IPS-20b (cell line): ENCODE data around the gene CENPX.

Experiments used
- H3K27ac ChIP-seq: one replicate; pipeline ENCODE4 v1.5.1; 2013; ENCODE audit warnings: low read length
- H3K27me3 ChIP-seq: 2 replicates; pipeline ENCODE4 v1.6.1; 2013; ENCODE audit warnings: mild to moderate bottlenecking, low read length, inconsistent platforms; ENCODE audit not compliant: insufficient read depth
- H3K36me3 ChIP-seq: 2 replicates; pipeline ENCODE4 v1.6.1; 2013; ENCODE audit warnings: low read depth, mild to moderate bottlenecking, inconsistent platforms, low read length, moderate library complexity; ENCODE audit not compliant: insufficient read depth
- H3K4me1 ChIP-seq: 2 replicates; pipeline ENCODE4 v1.6.1; 2013; ENCODE audit warnings: mild to moderate bottlenecking, control low read depth, inconsistent platforms, low read length, moderate library complexity; ENCODE audit not compliant: insufficient read depth
- H3K4me3 ChIP-seq: 2 replicates; pipeline ENCODE4 v1.5.1; 2013; ENCODE audit warnings: mild to moderate bottlenecking, low read length, inconsistent platforms
- H3K9ac ChIP-seq: 2 replicates; pipeline ENCODE4 v1.6.1; 2013; ENCODE audit warnings: low read depth, mild to moderate bottlenecking, inconsistent platforms, low read length, moderate library complexity
- H3K9me3 ChIP-seq: 2 replicates; pipeline ENCODE4 v1.6.1; 2013; ENCODE audit warnings: mild to moderate bottlenecking, low read depth, low read length, inconsistent platforms; ENCODE audit not compliant: insufficient read depth

Gene CENPX

DNA sequence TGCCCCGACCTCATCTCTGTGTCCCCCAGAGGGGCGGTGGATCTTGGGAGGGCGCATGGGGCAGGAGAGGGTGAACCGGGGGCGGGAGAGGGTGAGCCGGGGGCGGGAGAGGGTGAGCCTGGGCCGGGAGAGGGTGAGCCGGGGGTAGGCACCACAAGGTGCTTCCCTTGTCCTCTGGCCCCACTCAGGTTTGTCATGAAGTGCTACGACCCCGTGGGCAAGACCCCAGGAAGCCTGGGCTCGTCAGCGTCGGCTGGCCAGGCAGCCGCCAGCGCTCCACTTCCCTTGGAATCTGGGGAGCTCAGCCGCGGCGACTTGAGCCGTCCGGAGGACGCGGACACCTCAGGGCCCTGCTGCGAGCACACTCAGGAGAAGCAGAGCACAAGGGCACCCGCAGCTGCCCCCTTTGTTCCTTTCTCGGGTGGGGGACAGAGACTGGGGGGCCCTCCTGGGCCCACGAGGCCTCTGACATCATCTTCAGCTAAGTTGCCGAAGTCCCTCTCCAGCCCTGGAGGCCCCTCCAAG is 26.4 kb downstream of the CENPX start:
- Histone ChIP-seq H3K27ac (no peak overlapping the region), H3K9me3 (no peaks in the 10 kb centered on the region), H3K36me3 (peaks cover 3% of the 10 kb centered on the region; the same call in 1 of the 2 replicates), H3K27me3 (no peaks in the 10 kb centered on the region), H3K9ac (no peak overlapping the region), H3K4me3 (no peak overlapping the region), H3K4me1 (peaks cover 5% of the 10 kb centered on the region; the same call in 1 of the 2 replicates)

DNA sequence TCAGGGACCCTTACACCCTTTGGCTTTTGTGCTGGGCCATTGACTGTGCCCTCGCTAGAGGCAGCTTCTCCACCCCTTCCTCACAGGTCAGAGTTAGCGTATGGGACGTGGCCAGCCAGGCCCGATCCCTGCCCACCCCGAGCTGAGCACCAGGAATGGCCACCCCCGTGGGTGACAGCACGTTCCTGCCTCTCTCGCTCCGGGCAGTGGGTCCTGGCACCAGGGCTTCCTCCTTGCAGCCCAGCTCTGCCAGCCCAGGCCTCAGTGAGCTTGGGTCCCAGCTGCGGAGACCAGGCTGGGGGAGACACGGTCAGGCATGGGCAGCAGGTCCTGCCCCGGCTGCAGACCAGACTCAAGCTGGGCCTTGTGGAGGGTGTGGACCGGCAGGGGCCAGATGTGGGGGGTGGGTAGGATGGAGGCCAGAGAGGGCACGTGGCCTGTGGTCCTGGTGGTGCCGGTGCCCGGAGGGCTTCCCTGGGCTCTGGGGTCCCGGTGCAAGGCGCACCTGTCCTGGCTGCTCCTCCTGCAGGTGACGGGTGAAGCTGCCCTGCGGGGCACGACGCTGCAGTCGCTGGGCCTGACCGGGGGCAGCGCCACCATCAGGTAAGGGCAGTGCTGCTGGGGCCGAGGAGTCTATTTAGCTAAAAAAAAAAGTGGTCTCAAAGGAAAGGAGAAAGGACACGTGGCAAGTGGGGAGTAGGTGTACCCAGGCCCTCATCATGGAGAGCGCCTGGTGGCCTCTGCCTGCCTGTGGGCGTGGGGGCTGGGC is 27.0 kb downstream of the CENPX start:
- peaks cover 3% of the 10 kb centered on the region; the same call in 1 of the 2 replicates for H3K36me3 ChIP-seq
- H3K27me3 ChIP-seq: no peaks in the 10 kb centered on the region
- no peaks in the 10 kb centered on the region for H3K9me3 ChIP-seq
- H3K4me1 ChIP-seq: peaks cover 5% of the 10 kb centered on the region; the same call in 1 of the 2 replicates
- no peak overlapping the region for H3K9ac ChIP-seq
- no peak overlapping the region for H3K4me3 ChIP-seq
- no peak overlapping the region for H3K27ac ChIP-seq

DNA sequence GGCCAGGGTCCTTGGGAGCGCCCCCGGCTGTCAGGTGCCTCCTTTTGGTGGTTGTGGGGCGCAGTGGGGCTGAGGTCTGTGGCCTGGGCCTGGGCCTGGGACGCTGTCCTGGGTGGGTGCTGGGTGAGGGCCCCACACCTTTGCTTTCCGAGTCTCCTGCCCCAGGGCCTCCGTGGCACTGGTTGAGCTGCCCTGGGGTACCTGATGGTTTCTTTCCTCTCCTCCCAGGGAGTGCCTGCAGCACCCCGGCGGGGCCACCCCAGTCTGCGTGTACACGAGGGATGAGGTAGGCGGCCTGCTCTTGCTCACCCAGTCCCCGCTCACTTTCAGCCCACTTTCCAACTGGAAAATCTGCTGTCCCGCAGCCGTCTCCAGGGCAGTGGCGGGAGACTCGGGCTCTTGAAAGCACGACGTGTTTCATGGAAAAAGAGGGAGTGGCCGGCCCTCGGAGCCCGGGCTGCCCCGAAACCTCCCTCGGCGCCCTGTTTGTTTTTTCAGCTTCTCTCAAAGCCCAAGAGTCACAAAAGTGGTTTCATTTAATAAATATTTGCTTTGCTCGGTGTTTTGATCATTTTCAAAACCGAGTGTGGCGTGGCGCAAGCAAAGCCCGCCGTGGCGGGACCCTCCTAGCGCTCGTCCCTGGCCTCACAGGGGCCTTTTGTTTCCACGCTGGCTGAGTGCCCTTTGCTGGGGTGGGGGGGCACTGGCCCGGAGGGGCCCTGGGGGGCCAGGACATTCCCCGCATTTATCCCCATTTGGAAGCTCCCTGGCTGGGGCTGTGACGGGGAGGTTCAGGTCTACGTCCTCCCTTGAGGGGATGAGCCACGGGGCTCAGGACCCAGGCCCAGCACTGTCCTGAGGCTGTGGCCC is 27.9 kb downstream of the CENPX start:
- Histone ChIP-seq H3K9ac (no peak overlapping the region), H3K27me3 (no peaks in the 10 kb centered on the region), H3K36me3 (peaks cover 3% of the 10 kb centered on the region; the same call in 1 of the 2 replicates), H3K9me3 (no peaks in the 10 kb centered on the region), H3K4me1 (peaks cover 5% of the 10 kb centered on the region; the same call in 1 of the 2 replicates), H3K27ac (no peak overlapping the region), H3K4me3 (no peak overlapping the region)

DNA sequence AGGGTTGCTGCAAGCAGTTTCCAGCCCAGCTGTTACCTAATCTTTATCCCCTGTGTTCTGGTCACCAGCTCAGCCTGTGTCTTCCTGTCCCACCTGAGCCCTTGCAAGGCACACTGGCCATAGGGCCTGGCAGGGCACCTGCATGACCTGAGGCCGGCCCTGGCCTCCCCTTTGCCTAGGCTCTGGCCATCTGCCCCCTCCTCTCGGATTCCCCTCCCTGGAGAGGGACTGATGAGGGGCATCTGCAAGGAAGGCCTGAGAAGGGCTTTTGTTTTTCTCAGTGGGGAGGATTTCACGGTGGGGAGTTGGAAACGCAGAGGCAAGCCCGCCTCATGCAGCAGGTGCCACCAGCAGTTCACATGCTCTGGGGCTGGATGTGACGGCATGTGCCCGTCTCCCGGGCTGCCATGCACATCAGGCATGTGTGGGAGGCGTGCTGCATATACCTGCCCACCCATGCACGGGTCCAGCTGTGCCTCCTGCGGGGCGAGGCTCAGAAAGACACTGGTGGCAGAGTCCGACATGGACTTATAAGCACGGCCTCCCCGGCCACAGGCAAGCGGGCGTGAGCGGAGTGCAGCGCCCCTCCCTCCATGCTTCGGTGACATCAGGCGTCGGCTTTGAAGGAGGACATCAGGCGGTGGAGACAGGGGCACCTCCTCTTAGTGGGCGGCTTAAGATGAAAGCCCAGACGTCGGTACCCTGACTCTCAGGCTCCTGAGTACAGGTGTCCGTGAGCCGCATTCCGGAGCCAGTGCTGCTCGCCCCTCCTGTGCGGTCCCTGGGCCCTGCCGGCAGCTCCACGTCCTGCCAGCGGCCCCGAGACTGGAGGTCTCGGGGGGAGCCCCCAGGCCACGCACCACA is 28.7 kb downstream of the CENPX start:
- H3K4me1 ChIP-seq: peaks cover 5% of the 10 kb centered on the region; the same call in 1 of the 2 replicates

GRCh38 chr17:81992306-81993102 is 30.2 kb downstream of the CENPX start:
- H3K9ac ChIP-seq: peak overlapping the region; percentile 39; the same call in 1 of the 2 replicates
- H3K4me1 ChIP-seq: peaks cover 5% of the 10 kb centered on the region; the same call in 1 of the 2 replicates
- no peaks in the 10 kb centered on the region for H3K36me3 ChIP-seq
- no peak overlapping the region for H3K4me3 ChIP-seq
- H3K27ac ChIP-seq: no peak overlapping the region
- no peaks in the 10 kb centered on the region for H3K27me3 ChIP-seq
- no peaks in the 10 kb centered on the region for H3K9me3 ChIP-seq

More for the DNA sequence above, 28.7 kb downstream of the CENPX start:
- Histone ChIP-seq H3K27ac (no peak overlapping the region), H3K4me3 (no peak overlapping the region), H3K36me3 (peaks cover 3% of the 10 kb centered on the region; the same call in 1 of the 2 replicates), H3K27me3 (no peaks in the 10 kb centered on the region), H3K9ac (no peak overlapping the region), H3K9me3 (no peaks in the 10 kb centered on the region)

DNA sequence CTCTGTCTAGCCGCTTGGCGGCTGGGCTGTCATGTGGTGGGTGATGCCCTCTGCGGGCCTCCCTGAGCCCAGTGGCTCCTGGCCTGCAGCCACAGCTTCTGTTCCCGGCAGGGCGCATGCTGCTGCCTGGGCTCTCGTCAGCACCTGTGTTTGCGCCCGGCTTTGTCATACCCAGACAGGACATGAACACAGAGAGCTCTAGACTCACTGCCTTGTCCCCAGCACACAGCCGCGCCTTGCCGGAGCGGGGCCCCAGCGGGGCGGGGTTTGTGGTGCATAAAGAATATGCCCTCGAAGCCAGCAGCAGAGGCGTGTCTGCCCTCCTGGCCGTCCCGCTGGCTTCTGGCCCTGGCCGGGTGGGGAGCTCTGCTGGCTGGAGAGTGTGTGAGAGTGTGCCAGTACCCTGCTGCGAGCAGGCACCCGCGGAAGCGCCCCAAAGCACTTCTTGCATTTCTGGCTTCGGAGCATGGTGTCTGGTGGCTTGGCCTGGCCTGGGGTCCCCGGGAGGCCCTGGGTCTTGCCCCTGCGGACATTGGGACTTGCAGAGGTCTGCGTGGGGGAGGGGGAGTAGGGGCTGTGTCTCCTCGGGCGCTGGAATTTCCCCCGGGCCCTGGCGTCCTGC is 30.9 kb downstream of the CENPX start:
- Histone ChIP-seq H3K27me3 (no peaks in the 10 kb centered on the region), H3K4me1 (peaks cover 5% of the 10 kb centered on the region; the same call in 1 of the 2 replicates), H3K9me3 (no peaks in the 10 kb centered on the region), H3K27ac (no peak overlapping the region), H3K4me3 (no peak overlapping the region), H3K9ac (peak overlapping the region; percentile 39; the same call in 1 of the 2 replicates), H3K36me3 (0 out of 2 replicates have a peak, but pooled peaks cover under 1% of the 10 kb centered on the region)

DNA sequence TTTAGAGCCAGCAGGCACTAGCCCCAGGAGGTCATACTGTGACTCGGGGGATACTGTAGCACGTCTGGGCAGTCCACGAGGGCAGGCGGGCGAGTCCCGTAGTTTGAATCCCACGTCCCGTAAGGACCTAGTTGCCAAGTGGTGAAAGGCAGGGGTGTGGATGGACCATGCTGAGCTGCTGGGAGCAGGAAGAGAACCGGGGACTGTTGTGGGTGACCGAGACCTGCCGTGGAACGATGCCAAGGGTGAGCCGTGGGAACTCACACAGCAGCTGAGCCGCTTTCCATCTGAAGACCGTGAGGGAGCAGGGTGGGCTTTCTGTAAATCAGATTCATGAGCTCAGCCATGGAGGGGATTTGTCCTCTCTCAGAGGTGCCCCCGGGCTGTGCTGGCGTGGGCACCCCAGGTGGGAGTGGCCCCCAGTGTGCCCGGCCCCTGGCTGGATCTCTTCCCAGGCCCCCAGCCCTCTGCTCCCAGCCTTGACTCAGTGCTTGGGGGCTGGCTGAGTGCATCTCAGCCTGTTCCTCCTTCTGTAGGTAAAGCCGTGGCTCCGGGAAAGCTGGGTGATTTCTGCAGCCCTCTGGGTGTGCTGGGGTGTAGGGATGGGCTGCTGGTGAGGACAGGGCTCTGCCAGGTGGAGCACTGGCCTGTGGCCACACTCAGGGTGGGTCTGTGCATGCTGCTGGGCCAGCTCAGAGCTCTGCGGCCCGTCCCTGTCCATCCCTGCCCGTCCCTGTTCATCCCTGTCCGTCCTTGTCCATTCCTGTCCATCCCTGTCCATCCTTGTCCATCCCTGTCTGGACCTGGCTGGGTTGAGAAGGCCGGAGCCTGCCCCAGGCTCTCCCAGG is 31.6 kb downstream of the CENPX start:
- Histone ChIP-seq H3K4me3 (no peak overlapping the region), H3K9me3 (no peaks in the 10 kb centered on the region), H3K27ac (no peak overlapping the region), H3K27me3 (no peaks in the 10 kb centered on the region), H3K9ac (no peak overlapping the region), H3K4me1 (peaks cover 5% of the 10 kb centered on the region; the same call in 1 of the 2 replicates), H3K36me3 (peaks cover 8% of the 10 kb centered on the region; the same call in 1 of the 2 replicates)

- Histone ChIP-seq H3K27ac (no peak overlapping the region), H3K9me3 (no peaks in the 10 kb centered on the region), H3K9ac (no peak overlapping the region; the same call in 1 of the 2 replicates), H3K4me3 (no peak overlapping the region), H3K4me1 (peaks cover 3% of the 10 kb centered on the region; the same call in 1 of the 2 replicates), H3K36me3 (peaks cover 32% of the 10 kb centered on the region), H3K27me3 (no peaks in the 10 kb centered on the region)
These were observed 35.4 kb downstream of the CENPX start for GRCh38 chr17:81987161-81987770.

DNA sequence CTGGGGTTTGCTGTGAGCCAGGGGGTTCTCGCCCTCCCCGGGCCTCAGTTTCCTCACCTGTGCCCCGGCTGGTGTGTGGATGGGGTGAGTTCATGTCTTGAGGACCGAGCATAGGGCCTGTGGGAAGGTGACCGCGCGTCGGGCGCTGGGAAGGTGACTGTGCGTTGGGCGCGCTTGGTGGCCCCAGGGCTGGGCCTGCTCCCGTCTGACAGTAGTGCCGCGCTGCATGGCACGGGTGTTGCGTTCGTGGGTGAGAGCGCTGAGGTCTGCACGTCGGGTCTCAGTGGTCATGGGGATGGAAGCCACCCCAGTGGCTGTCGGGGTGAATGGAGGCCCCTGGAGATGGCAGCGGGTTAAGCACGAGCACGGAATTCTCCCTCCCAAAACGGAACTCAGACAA is 36.1 kb downstream of the CENPX start:
- Histone ChIP-seq H3K4me3 (no peak overlapping the region), H3K9me3 (no peaks in the 10 kb centered on the region), H3K36me3 (peaks cover 32% of the 10 kb centered on the region), H3K27me3 (no peaks in the 10 kb centered on the region), H3K27ac (no peak overlapping the region), H3K9ac (no peak overlapping the region), H3K4me1 (no peaks in the 10 kb centered on the region; the same call in 1 of the 2 replicates)
